ENCODE results near the gene AQP2. TPM values are rescaled to one million over a fixed set of nuclear protein-coding genes. Genes with fewer than 3 reads are reported as not detected.

The AQP2 gene
- total and polyA plus RNA-seq, 2 of the 13 experiments (the other 11 are each of a cell fraction or from before 2014, with no cell fraction given): not detected

GRCh38 chr12:49967042-49967776, 16.7 kb downstream of the AQP2 start (continued):
- TF ChIP-seq, protein P1, sequence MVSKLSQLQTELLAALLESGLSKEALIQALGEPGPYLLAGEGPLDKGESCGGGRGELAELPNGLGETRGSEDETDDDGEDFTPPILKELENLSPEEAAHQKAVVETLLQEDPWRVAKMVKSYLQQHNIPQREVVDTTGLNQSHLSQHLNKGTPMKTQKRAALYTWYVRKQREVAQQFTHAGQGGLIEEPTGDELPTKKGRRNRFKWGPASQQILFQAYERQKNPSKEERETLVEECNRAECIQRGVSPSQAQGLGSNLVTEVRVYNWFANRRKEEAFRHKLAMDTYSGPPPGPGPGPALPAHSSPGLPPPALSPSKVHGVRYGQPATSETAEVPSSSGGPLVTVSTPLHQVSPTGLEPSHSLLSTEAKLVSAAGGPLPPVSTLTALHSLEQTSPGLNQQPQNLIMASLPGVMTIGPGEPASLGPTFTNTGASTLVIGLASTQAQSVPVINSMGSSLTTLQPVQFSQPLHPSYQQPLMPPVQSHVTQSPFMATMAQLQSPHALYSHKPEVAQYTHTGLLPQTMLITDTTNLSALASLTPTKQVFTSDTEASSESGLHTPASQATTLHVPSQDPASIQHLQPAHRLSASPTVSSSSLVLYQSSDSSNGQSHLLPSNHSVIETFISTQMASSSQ (IDR thresholded peaks at IDR 0.05; ENCODE audit: low read depth): no peak
- TF ChIP-seq, protein P1 (CRISPR knock-in tag; IDR thresholded peaks at IDR 0.05; ENCODE audit: borderline replicate concordance): 0 out of 2 replicates have a peak, but pooled peaks have one; percentile 28
- TF ChIP-seq, protein P2, sequence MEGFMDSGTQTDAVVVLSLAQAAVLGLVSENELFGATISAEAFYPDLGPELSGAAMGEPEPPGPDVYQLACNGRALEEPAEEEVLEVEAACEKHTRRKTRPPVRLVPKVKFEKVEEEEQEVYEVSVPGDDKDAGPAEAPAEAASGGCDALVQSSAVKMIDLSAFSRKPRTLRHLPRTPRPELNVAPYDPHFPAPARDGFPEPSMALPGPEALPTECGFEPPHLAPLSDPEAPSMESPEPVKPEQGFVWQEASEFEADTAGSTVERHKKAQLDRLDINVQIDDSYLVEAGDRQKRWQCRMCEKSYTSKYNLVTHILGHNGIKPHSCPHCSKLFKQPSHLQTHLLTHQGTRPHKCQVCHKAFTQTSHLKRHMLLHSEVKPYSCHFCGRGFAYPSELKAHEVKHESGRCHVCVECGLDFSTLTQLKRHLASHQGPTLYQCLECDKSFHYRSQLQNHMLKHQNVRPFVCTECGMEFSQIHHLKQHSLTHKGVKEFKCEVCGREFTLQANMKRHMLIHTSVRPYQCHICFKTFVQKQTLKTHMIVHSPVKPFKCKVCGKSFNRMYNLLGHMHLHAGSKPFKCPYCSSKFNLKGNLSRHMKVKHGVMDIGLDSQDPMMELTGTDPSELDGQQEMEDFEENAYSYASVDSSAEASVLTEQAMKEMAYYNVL (CRISPR knock-in tag; IDR thresholded peaks at IDR 0.05; ENCODE audit: borderline replicate concordance): peak; percentile 37; the same call in 1 of the 2 replicates
- TF ChIP-seq ZNF414 (CRISPR knock-in tag; IDR thresholded peaks at IDR 0.05) (no peak; the same call in 1 of the 2 replicates), GTF2F1 (IDR thresholded peaks at IDR 0.05; ENCODE audit: low read length) (no peak), SMARCC2 (IDR thresholded peaks at IDR 0.05) (no peak), SP140L (CRISPR knock-in tag; IDR thresholded peaks at IDR 0.05; ENCODE audit: borderline replicate concordance) (no peak), ZNF713 (CRISPR knock-in tag; IDR thresholded peaks at IDR 0.05) (0 out of 2 replicates have a peak, but pooled peaks have one; percentile 79), ZGPAT (CRISPR knock-in tag; IDR thresholded peaks at IDR 0.05) (peak; percentile 65), TFAP4 (IDR thresholded peaks at IDR 0.05; ENCODE audit: borderline replicate concordance, low read depth) (no peak)
- TF ChIP-seq, protein P3, sequence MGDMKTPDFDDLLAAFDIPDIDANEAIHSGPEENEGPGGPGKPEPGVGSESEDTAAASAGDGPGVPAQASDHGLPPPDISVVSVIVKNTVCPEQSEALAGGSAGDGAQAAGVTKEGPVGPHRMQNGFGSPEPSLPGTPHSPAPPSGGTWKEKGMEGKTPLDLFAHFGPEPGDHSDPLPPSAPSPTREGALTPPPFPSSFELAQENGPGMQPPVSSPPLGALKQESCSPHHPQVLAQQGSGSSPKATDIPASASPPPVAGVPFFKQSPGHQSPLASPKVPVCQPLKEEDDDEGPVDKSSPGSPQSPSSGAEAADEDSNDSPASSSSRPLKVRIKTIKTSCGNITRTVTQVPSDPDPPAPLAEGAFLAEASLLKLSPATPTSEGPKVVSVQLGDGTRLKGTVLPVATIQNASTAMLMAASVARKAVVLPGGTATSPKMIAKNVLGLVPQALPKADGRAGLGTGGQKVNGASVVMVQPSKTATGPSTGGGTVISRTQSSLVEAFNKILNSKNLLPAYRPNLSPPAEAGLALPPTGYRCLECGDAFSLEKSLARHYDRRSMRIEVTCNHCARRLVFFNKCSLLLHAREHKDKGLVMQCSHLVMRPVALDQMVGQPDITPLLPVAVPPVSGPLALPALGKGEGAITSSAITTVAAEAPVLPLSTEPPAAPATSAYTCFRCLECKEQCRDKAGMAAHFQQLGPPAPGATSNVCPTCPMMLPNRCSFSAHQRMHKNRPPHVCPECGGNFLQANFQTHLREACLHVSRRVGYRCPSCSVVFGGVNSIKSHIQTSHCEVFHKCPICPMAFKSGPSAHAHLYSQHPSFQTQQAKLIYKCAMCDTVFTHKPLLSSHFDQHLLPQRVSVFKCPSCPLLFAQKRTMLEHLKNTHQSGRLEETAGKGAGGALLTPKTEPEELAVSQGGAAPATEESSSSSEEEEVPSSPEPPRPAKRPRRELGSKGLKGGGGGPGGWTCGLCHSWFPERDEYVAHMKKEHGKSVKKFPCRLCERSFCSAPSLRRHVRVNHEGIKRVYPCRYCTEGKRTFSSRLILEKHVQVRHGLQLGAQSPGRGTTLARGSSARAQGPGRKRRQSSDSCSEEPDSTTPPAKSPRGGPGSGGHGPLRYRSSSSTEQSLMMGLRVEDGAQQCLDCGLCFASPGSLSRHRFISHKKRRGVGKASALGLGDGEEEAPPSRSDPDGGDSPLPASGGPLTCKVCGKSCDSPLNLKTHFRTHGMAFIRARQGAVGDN (CRISPR knock-in tag; IDR thresholded peaks at IDR 0.05): peak; percentile 75
- TF ChIP-seq, protein P4, sequence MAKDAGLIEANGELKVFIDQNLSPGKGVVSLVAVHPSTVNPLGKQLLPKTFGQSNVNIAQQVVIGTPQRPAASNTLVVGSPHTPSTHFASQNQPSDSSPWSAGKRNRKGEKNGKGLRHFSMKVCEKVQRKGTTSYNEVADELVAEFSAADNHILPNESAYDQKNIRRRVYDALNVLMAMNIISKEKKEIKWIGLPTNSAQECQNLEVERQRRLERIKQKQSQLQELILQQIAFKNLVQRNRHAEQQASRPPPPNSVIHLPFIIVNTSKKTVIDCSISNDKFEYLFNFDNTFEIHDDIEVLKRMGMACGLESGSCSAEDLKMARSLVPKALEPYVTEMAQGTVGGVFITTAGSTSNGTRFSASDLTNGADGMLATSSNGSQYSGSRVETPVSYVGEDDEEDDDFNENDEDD (CRISPR knock-in tag; IDR thresholded peaks at IDR 0.05; ENCODE audit: borderline replicate concordance): peak; percentile 44; the same call in 1 of the 2 replicates

All from HepG2 (cell line).